Trophoblast cell (in vitro differentiated cells and primary cell): ENCODE measurements around the gene ATP6V1E1.
"Not testable (repeated sequence)": the region's sequence is repeated elsewhere in the genome, so short reads cannot be mapped to it uniquely, and the experiment has no call there.

Experiments used
- DNase-seq, 2 donors: peaks; one replicate each; pipeline ENCODE4 v3.0.0-alpha.2; 2016
- H2AFZ ChIP-seq: 2 replicates; pipeline ENCODE4 v1.6.1; 2013; ENCODE audit warnings: low read length, moderate library complexity, mild to moderate bottlenecking; ENCODE audit not compliant: insufficient read depth, poor library complexity
- H2AK5ac ChIP-seq: 2 replicates; pipeline ENCODE4 v1.6.1; 2013; ENCODE audit warnings: mild to moderate bottlenecking, low read length
- H2BK120ac ChIP-seq: 2 replicates; pipeline ENCODE4 v1.6.1; 2013; ENCODE audit warnings: low read length, mild to moderate bottlenecking, moderate library complexity; ENCODE audit not compliant: insufficient read depth, poor library complexity
- H2BK12ac ChIP-seq: 2 replicates; pipeline ENCODE4 v1.6.1; 2013; ENCODE audit warnings: mild to moderate bottlenecking, low read length, moderate library complexity
- H2BK5ac ChIP-seq: 2 replicates; pipeline ENCODE4 v1.6.1; 2013; ENCODE audit warnings: low read length, low read depth, moderate library complexity, mild to moderate bottlenecking; ENCODE audit not compliant: poor library complexity
- H3K14ac ChIP-seq: 2 replicates; pipeline ENCODE4 v1.6.1; 2013; ENCODE audit warnings: mild to moderate bottlenecking, low read length
- H3K18ac ChIP-seq: 2 replicates; pipeline ENCODE4 v1.6.1; 2013; ENCODE audit warnings: mild to moderate bottlenecking, low read length
- H3K23ac ChIP-seq: 2 replicates; pipeline ENCODE4 v1.6.1; 2013; ENCODE audit warnings: low read length
- H3K27ac ChIP-seq: 2 replicates; pipeline ENCODE4 v1.5.1; 2013; ENCODE audit warnings: low read depth, mild to moderate bottlenecking, inconsistent platforms, low read length, moderate library complexity
- H3K27me3 ChIP-seq: 2 replicates; pipeline ENCODE4 v1.6.1; 2013; ENCODE audit warnings: inconsistent platforms, mild to moderate bottlenecking, low read length, moderate library complexity; ENCODE audit not compliant: insufficient read depth
- H3K36me3 ChIP-seq, 2 experiments: 1 replicate in 1 of 2; 2 replicates in 1 of 2; pipeline ENCODE4 v1.6.1; 2013; ENCODE audit warnings: low read length in 2 of 2, mild to moderate bottlenecking in 2 of 2, moderate library complexity in 1 of 2; ENCODE audit not compliant: insufficient read depth in 2 of 2, control insufficient read depth in 1 of 2
- H3K4ac ChIP-seq: 2 replicates; pipeline ENCODE4 v1.6.1; 2013; ENCODE audit warnings: low read depth, mild to moderate bottlenecking, low read length, moderate library complexity
- H3K4me1 ChIP-seq, 2 experiments: 1 replicate in 1 of 2; 2 replicates in 1 of 2; pipeline ENCODE4 v1.6.1; 2013; ENCODE audit warnings: low read length in 2 of 2, mild to moderate bottlenecking in 2 of 2, moderate library complexity in 1 of 2; ENCODE audit not compliant: insufficient read depth in 2 of 2, control insufficient read depth in 1 of 2
- H3K4me2 ChIP-seq: 2 replicates; pipeline ENCODE4 v1.6.1; 2013; ENCODE audit warnings: inconsistent platforms, mild to moderate bottlenecking, low read length, moderate library complexity
- H3K4me3 ChIP-seq: 2 replicates; pipeline ENCODE4 v1.5.1; 2013; ENCODE audit warnings: mild to moderate bottlenecking, low read depth, low read length, inconsistent platforms
- H3K79me1 ChIP-seq: one replicate; pipeline ENCODE4 v1.6.1; 2013; ENCODE audit warnings: low read length
- H3K79me2 ChIP-seq: 2 replicates; pipeline ENCODE4 v1.6.1; 2013; ENCODE audit warnings: low read length, mild to moderate bottlenecking; ENCODE audit not compliant: control insufficient read depth, insufficient read depth, poor library complexity
- H3K9ac ChIP-seq: 2 replicates; pipeline ENCODE4 v1.6.1; 2013; ENCODE audit warnings: mild to moderate bottlenecking, low read length
- H3K9me3 ChIP-seq: 2 replicates; pipeline ENCODE4 v1.6.1; 2013; ENCODE audit warnings: low read depth, mild to moderate bottlenecking, control low read depth, inconsistent platforms, low read length; ENCODE audit not compliant: insufficient read depth
- H4K12ac ChIP-seq: 2 replicates; pipeline ENCODE4 v1.6.1; 2013; ENCODE audit warnings: low read depth, mild to moderate bottlenecking, low read length, moderate library complexity
- H4K8ac ChIP-seq: 2 replicates; pipeline ENCODE4 v1.6.1; 2013; ENCODE audit warnings: low read depth, mild to moderate bottlenecking, low read length, moderate library complexity
- H4K91ac ChIP-seq: one replicate; pipeline ENCODE4 v1.6.1; 2013; ENCODE audit warnings: low read depth, mild to moderate bottlenecking, low read length, moderate library complexity
- WGBS: extraction: QIAGEN DNeasy Blood & Tissue Kit; methylation state at CpG from one replicate; pipeline ENCODE4 v1.1.7; 2013; ENCODE audit warnings: missing lambda C conversion rate; ENCODE audit not compliant: insufficient read length, insufficient coverage; ENCODE audit errors: extremely low coverage; 5-methylcytosine and 5-hydroxymethylcytosine counted together

ATP6V1E1 gene

DNA sequence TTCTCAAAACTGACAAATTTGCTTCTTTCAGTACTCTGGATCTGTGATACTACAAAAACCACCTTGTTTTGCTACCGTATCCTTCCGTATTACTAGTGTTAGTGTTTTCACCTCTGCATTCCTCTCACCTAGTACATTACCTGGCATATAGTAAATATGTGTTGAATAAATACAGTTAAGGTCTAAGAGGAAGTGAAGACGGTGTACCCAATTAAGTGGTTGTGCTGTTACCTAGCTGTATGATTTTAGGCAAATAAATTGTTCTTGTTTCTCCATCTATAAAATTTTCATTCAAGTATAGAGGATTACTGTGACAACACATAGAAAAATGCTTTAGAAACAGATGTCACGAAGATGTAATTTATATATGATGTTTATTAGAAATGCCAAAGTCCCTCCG is 18.9 kb upstream of the ATP6V1E1 start:
- DNase-seq = no peak
- Histone ChIP-seq H3K79me2 (no peaks in the 10 kb centered on the region), H3K27me3 (no peaks in the 10 kb centered on the region), H3K9me3 (no peaks in the 10 kb centered on the region), H3K23ac (no peak overlapping the region), H4K8ac (no peak overlapping the region), H4K12ac (no peak overlapping the region), H3K4me3 (no peak overlapping the region), H2BK120ac (no peak overlapping the region), H2AFZ (no peak overlapping the region), H2BK12ac (no peak overlapping the region), H3K27ac (no peak overlapping the region), H3K79me1 (no peaks in the 10 kb centered on the region), H3K36me3 (peaks cover 0 to 4% of the 10 kb centered on the region in 2 experiments), H3K14ac (no peak overlapping the region), H3K9ac (no peak overlapping the region), H3K4ac (no peak overlapping the region), H2AK5ac (no peak overlapping the region), H3K4me1 (no peaks in the 10 kb centered on the region), H3K18ac (no peak overlapping the region), H4K91ac (no peak overlapping the region), H2BK5ac (no peak overlapping the region), H3K4me2 (no peak overlapping the region)
- WGBS = no CpG with 5 or more reads among the region's 5 CpGs

GRCh38 chr22:17642357-17642756 is 13.8 kb upstream of the ATP6V1E1 start:
- not testable (repeated sequence) for H2BK12ac ChIP-seq, H3K9ac ChIP-seq, H3K36me3 ChIP-seq, H3K4me1 ChIP-seq, H3K14ac ChIP-seq, H2AFZ ChIP-seq, H2BK120ac ChIP-seq, H3K79me2 ChIP-seq, H3K27me3 ChIP-seq, H3K9me3 ChIP-seq, DNase-seq, H3K23ac ChIP-seq, H2AK5ac ChIP-seq, H3K4me2 ChIP-seq, H2BK5ac ChIP-seq, H4K12ac ChIP-seq, H3K4me3 ChIP-seq, H3K4ac ChIP-seq, H3K27ac ChIP-seq, H4K8ac ChIP-seq, H4K91ac ChIP-seq, H3K18ac ChIP-seq
- peaks cover 14% of the 10 kb centered on the region for H3K79me1 ChIP-seq
- WGBS = no CpG with 5 or more reads among the region's 4 CpGs

GRCh38 chr22:17641269-17641668 is 12.7 kb upstream of the ATP6V1E1 start:
- Histone ChIP-seq H3K36me3 (peaks cover 0 to 3% of the 10 kb centered on the region in 2 experiments), H3K79me1 (peaks cover 14% of the 10 kb centered on the region), H3K4me3 (no peak overlapping the region), H2BK12ac (no peak overlapping the region), H3K4me2 (no peak overlapping the region), H2BK5ac (no peak overlapping the region), H3K9me3 (no peaks in the 10 kb centered on the region), H2AFZ (no peak overlapping the region), H3K27me3 (no peaks in the 10 kb centered on the region), H3K4ac (no peak overlapping the region), H3K27ac (no peak overlapping the region), H2AK5ac (no peak overlapping the region), H2BK120ac (no peak overlapping the region), H3K23ac (no peak overlapping the region), H3K4me1 (peaks cover 0 to 5% of the 10 kb centered on the region in 2 experiments), H3K79me2 (peaks cover 8% of the 10 kb centered on the region), H4K91ac (no peak overlapping the region), H3K9ac (no peak overlapping the region), H3K14ac (no peak overlapping the region), H4K12ac (no peak overlapping the region), H3K18ac (no peak overlapping the region), H4K8ac (no peak overlapping the region)
- no peak for DNase-seq
- no CpG with 5 or more reads among the region's 3 CpGs for WGBS

DNA sequence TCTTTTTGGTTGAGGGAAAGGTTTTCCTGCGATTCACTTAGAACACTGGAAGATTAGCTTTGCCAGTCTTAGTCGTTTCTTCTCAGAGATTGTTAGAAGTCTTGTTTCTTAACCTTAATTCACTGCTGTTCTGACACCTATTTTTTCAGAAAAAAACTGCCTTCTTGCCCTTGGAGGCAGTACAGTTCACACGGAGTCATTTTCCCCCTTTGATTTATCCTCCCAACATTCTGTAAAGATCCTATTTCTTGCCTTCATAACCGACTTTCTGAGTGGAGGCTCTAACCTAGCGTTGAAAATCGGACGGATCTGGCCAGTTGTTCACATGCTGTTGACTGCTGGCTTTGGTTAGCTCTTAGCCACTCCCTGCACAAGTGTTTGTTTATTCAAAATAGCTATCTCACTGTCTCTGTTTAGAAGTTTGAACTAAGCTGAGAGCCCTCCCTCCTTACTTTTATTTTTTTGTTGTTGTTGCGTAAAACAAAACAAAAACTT is 10.7 kb upstream of the ATP6V1E1 start:
- no peak overlapping the region for H2AK5ac ChIP-seq
- peaks cover 2 to 8% of the 10 kb centered on the region in 2 experiments for H3K4me1 ChIP-seq
- H4K8ac ChIP-seq = peak overlapping the region; percentile 96
- peak overlapping the region; percentile 54 for H3K23ac ChIP-seq
- peaks cover 16% of the 10 kb centered on the region for H3K79me1 ChIP-seq
- peak overlapping the region; percentile 99 for H3K9ac ChIP-seq
- peak overlapping the region; percentile 94 for H3K4me2 ChIP-seq
- H3K79me2 ChIP-seq = peaks cover 10% of the 10 kb centered on the region
- peaks cover 0 to 3% of the 10 kb centered on the region in 2 experiments for H3K36me3 ChIP-seq
- peak overlapping the region; percentile 95 for H3K27ac ChIP-seq
- H4K12ac ChIP-seq = no peak overlapping the region
- peak overlapping the region; percentile 91 for H3K4me3 ChIP-seq
- no peaks in the 10 kb centered on the region for H3K9me3 ChIP-seq
- no peak overlapping the region for H2BK12ac ChIP-seq
- H3K4ac ChIP-seq = peak overlapping the region; percentile 91
- no peaks in the 10 kb centered on the region for H3K27me3 ChIP-seq
- peak overlapping the region; percentile 90 for H2BK5ac ChIP-seq
- H3K14ac ChIP-seq = peak overlapping the region; percentile 96
- WGBS = no CpG with 5 or more reads among the region's 8 CpGs
- peak overlapping the region; percentile 92 for H2BK120ac ChIP-seq
- H2AFZ ChIP-seq = peak overlapping the region; percentile 81
- peak overlapping the region; percentile 85 for H3K18ac ChIP-seq
- H4K91ac ChIP-seq = peak overlapping the region; percentile 90
- DNase-seq = peak in 1 of 2 donors; percentile 64
